Calu3 (cell line): ENCODE measurements around the gene CCDC120. TPM values are rescaled to one million over a fixed set of nuclear protein-coding genes. Genes with fewer than 3 reads are reported as not detected.

Experiments
- BruUV-seq: library from RNA; stranded (reverse); fragments of 400-500 nt; replicated peaks from 2 replicates; lab custom pipeline; 2021; lab: Mats Ljungman, UMichigan
- CTCF ChIA-PET: fragments of 300-600 bp; sonication (Branson Sonifier 250); formaldehyde crosslinking; loops from one replicate; lab custom pipeline; 2022; ENCODE audit warnings: antibody characterized with exemption; lab: Charles Lee
- DNase-seq: peaks from one replicate; pipeline ENCODE4 v3.0.0; 2022
- H3K27ac Mint-ChIP-seq: one replicate; pipeline ENCODE4 v1.8.0; 2022; ENCODE audit warnings: mixed read lengths; ENCODE audit not compliant: unreplicated experiment
- H3K27me3 Mint-ChIP-seq: one replicate; pipeline ENCODE4 v1.8.0; 2022; ENCODE audit warnings: mixed read lengths; ENCODE audit not compliant: unreplicated experiment
- H3K36me3 Mint-ChIP-seq: one replicate; pipeline ENCODE4 v1.8.0; 2022; ENCODE audit warnings: mild to moderate bottlenecking, moderate library complexity, mixed read lengths; ENCODE audit not compliant: insufficient read depth, unreplicated experiment
- H3K4me1 Mint-ChIP-seq: one replicate; pipeline ENCODE4 v1.8.0; 2022; ENCODE audit warnings: mild to moderate bottlenecking, low read depth, mixed read lengths; ENCODE audit not compliant: unreplicated experiment
- H3K4me3 Mint-ChIP-seq: one replicate; pipeline ENCODE4 v1.8.0; 2022; ENCODE audit warnings: mild to moderate bottlenecking, low read depth, moderate library complexity, mixed read lengths; ENCODE audit not compliant: unreplicated experiment
- H3K9me3 Mint-ChIP-seq: one replicate; pipeline ENCODE4 v1.8.0; 2022; ENCODE audit warnings: low read depth, mixed read lengths; ENCODE audit not compliant: unreplicated experiment
- CTCF ChIP-seq: fragments of 200-600 bp; IDR thresholded peaks from one replicate; pipeline ENCODE4 v1.8.0; 2022; ENCODE audit warnings: antibody characterized with exemption; ENCODE audit not compliant: unreplicated experiment
- intact Hi-C: fragments of 100-400 bp; cut with micrococcal nuclease; formaldehyde crosslinking; loops from one replicate; pipeline ENCODE4 v1.10.0; 2022; ENCODE audit not compliant: unreplicated experiment
- total RNA-seq: library from RNA; stranded (reverse); gene quantifications from 2 replicates; pipeline ENCODE4 v1.2.3, GENCODE V29; 2022

Gene CCDC120
- total RNA-seq, 1 experiment from 2014 or later: 30.8 TPM

- intact Hi-C loops: no loop called here
- TSS peak; percentile 74 for BruUV-seq
- peaks cover 8% of the 10 kb centered on the region for H3K4me1 Mint-ChIP-seq
- TF ChIP-seq CTCF: no peak
- no peaks in the 10 kb centered on the region for H3K27me3 Mint-ChIP-seq
- DNase-seq: peak; percentile 93
- peaks cover 26% of the 10 kb centered on the region for H3K36me3 Mint-ChIP-seq
- CTCF ChIA-PET: interaction anchor here (0.6 to 1.0 kb wide), 3 partner anchors 55 to 89 kb away, joined by 3 to 4 read pairs (median 3); no protein-coding TSS in a partner anchor
- H3K4me3 Mint-ChIP-seq: peak overlapping the region; percentile 87
- peak overlapping the region; percentile 75 for H3K27ac Mint-ChIP-seq
- H3K9me3 Mint-ChIP-seq: no peaks in the 10 kb centered on the region
These were observed 42.2 kb downstream of the CCDC120 start for GRCh38 chrX:49100704-49101628.

GRCh38 chrX:49101629-49101984 is 42.8 kb downstream of the CCDC120 start:
- Mint-ChIP-seq H3K27me3 (no peaks in the 10 kb centered on the region), H3K27ac (peak overlapping the region; percentile 75), H3K9me3 (no peaks in the 10 kb centered on the region), H3K4me3 (peak overlapping the region; percentile 87), H3K36me3 (peaks cover 32% of the 10 kb centered on the region), H3K4me1 (peaks cover 8% of the 10 kb centered on the region)
- intact Hi-C loops: no loop called here
- DNase-seq: no peak
- TF ChIP-seq CTCF: no peak
- BruUV-seq: no TSS peak
- CTCF ChIA-PET: interaction anchor here (1.0 kb wide), 1 partner anchor 54 kb away, joined by 4 read pairs; no protein-coding TSS in a partner anchor

- Mint-ChIP-seq H3K4me3 (peak overlapping the region; percentile 87), H3K36me3 (peaks cover 36% of the 10 kb centered on the region), H3K27me3 (no peaks in the 10 kb centered on the region), H3K27ac (no peak overlapping the region), H3K9me3 (no peaks in the 10 kb centered on the region), H3K4me1 (peaks cover 8% of the 10 kb centered on the region)
- CTCF ChIA-PET: no interaction called here
- no peak for TF ChIP-seq CTCF
- intact Hi-C loops: no loop called here
- DNase-seq: no peak
- BruUV-seq: no TSS peak
These were observed 43.4 kb downstream of the CCDC120 start for GRCh38 chrX:49102190-49102589.

- Mint-ChIP-seq H3K4me3 (no peak overlapping the region), H3K9me3 (no peaks in the 10 kb centered on the region), H3K4me1 (peaks cover 8% of the 10 kb centered on the region), H3K36me3 (peaks cover 40% of the 10 kb centered on the region), H3K27me3 (no peaks in the 10 kb centered on the region), H3K27ac (no peak overlapping the region)
- CTCF ChIA-PET: no interaction called here
- intact Hi-C loops: no loop called here
- no peak for TF ChIP-seq CTCF
- no peak for DNase-seq
- BruUV-seq: no TSS peak
These were observed 44.8 kb downstream of the CCDC120 start for GRCh38 chrX:49103637-49104036.
